MM.1S (cell line): ENCODE data around the gene TNK1.

Source experiments
- DNase-seq: peaks from one replicate; pipeline ENCODE4 v3.0.0-alpha.2; 2015
- H2AFZ ChIP-seq: fragments of 300-600 bp; sonication (generic); 2 replicates; pipeline ENCODE4 v1.6.0; 2016; ENCODE audit warnings: antibody characterized with exemption, low read length
- H3F3A ChIP-seq: fragments of 300-600 bp; sonication (generic); 2 replicates; pipeline ENCODE4 v1.6.1; 2016; ENCODE audit warnings: mild to moderate bottlenecking, antibody characterized with exemption, low read length, moderate library complexity, mixed read lengths; ENCODE audit not compliant: insufficient read depth
- H3K27ac ChIP-seq: fragments of 300-600 bp; sonication (generic); 2 replicates; pipeline ENCODE4 v1.5.1; 2016; ENCODE audit warnings: mild to moderate bottlenecking, low read length
- H3K27me3 ChIP-seq: fragments of 300-600 bp; sonication (generic); replicated peaks from 2 replicates; pipeline ENCODE4 v1.6.0; 2016; ENCODE audit warnings: low read length; ENCODE audit not compliant: insufficient read depth
- H3K36me3 ChIP-seq: fragments of 300-600 bp; sonication (generic); replicated peaks from 2 replicates; pipeline ENCODE4 v1.6.1; 2016; ENCODE audit warnings: mild to moderate bottlenecking, low read length, mixed read lengths; ENCODE audit not compliant: insufficient read depth
- H3K4me1 ChIP-seq: fragments of 300-600 bp; sonication (generic); 2 replicates; pipeline ENCODE4 v1.6.1; 2016; ENCODE audit warnings: low read length, mixed read lengths
- H3K4me2 ChIP-seq: fragments of 300-600 bp; sonication (generic); 2 replicates; pipeline ENCODE4 v1.6.0; 2016; ENCODE audit warnings: low read depth, low read length
- H3K4me3 ChIP-seq: fragments of 300-600 bp; sonication (generic); 2 replicates; pipeline ENCODE4 v1.5.1; 2016; ENCODE audit warnings: low read length, mixed read lengths
- H3K79me2 ChIP-seq: fragments of 300-600 bp; sonication (generic); 2 replicates; pipeline ENCODE4 v1.6.1; 2016; ENCODE audit warnings: mixed run types, low read length, mixed read lengths
- H3K9ac ChIP-seq: fragments of 300-600 bp; sonication (generic); 2 replicates; pipeline ENCODE4 v1.6.1; 2016; ENCODE audit warnings: low read length, mixed read lengths
- H3K9me2 ChIP-seq: fragments of 300-600 bp; sonication (generic); replicated peaks from 2 replicates; pipeline ENCODE4 v1.6.1; 2016; ENCODE audit warnings: mild to moderate bottlenecking, low read length, mixed read lengths; ENCODE audit not compliant: insufficient read depth
- H3K9me3 ChIP-seq: fragments of 300-600 bp; sonication (generic); replicated peaks from 2 replicates; pipeline ENCODE4 v1.6.1; 2016; ENCODE audit warnings: mild to moderate bottlenecking, low read length, mixed read lengths; ENCODE audit not compliant: insufficient read depth
- H4K20me1 ChIP-seq: fragments of 300-600 bp; sonication (generic); 2 replicates; pipeline ENCODE4 v1.6.1; 2016; ENCODE audit warnings: mild to moderate bottlenecking, low read length, moderate library complexity, mixed read lengths; ENCODE audit not compliant: insufficient read depth
- EZH2 ChIP-seq: fragments of 300-600 bp; sonication (generic); optimal IDR thresholded peaks from 2 replicates; pipeline ENCODE3; 2017; ENCODE audit warnings: low read depth, mild to moderate bottlenecking, antibody characterized with exemption, low read length, mixed read lengths
- EZH2phosphoT487 ChIP-seq: fragments of 300-600 bp; sonication (generic); IDR thresholded peaks from 2 replicates; pipeline ENCODE4 v1.6.1; 2018; ENCODE audit warnings: antibody characterized with exemption, low read length
- TF ChIP-seq, protein P1 (sequence below): fragments of 300-600 bp; sonication (generic); IDR thresholded peaks from 2 replicates; pipeline ENCODE4 v1.5.1; 2016; ENCODE audit warnings: antibody characterized with exemption, low read length, mixed read lengths

Gene TNK1

DNA sequence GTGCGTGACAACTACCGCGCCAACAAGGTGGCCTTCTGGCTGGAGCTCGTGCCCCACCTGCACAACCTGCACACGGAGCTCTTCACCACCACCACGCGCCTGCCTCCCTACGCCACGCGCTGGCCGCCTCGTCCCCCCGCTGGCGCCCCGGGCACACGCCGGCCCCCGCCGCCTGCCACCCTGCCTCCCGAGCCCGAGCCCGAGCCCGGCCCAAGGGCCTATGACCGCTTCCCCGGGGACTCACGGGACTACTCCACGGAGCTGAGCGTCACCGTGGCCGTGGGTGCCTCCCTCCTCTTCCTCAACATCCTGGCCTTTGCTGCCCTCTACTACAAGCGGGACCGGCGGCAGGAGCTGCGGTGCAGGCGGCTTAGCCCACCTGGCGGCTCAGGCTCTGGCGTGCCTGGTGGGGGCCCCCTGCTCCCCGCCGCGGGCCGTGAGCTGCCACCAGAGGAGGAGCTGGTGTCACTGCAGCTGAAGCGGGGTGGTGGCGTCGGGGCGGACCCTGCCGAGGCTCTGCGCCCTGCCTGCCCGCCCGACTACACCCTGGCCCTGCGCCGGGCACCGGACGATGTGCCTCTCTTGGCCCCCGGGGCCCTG lies 36.3 kb downstream of the TNK1 start:
- no peaks in the 10 kb centered on the region for H4K20me1 ChIP-seq
- DNase-seq = no peak
- no peak overlapping the region for H3K9ac ChIP-seq
- H3K9me3 ChIP-seq = no peaks in the 10 kb centered on the region
- no peaks in the 10 kb centered on the region for H3F3A ChIP-seq
- H3K4me3 ChIP-seq = no peak overlapping the region
- no peaks in the 10 kb centered on the region for H3K36me3 ChIP-seq
- H3K79me2 ChIP-seq = no peaks in the 10 kb centered on the region
- TF ChIP-seq EZH2phosphoT487 (no peak), EZH2 (no peak)
- TF ChIP-seq, protein P1, sequence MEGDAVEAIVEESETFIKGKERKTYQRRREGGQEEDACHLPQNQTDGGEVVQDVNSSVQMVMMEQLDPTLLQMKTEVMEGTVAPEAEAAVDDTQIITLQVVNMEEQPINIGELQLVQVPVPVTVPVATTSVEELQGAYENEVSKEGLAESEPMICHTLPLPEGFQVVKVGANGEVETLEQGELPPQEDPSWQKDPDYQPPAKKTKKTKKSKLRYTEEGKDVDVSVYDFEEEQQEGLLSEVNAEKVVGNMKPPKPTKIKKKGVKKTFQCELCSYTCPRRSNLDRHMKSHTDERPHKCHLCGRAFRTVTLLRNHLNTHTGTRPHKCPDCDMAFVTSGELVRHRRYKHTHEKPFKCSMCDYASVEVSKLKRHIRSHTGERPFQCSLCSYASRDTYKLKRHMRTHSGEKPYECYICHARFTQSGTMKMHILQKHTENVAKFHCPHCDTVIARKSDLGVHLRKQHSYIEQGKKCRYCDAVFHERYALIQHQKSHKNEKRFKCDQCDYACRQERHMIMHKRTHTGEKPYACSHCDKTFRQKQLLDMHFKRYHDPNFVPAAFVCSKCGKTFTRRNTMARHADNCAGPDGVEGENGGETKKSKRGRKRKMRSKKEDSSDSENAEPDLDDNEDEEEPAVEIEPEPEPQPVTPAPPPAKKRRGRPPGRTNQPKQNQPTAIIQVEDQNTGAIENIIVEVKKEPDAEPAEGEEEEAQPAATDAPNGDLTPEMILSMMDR = no peak
- H2AFZ ChIP-seq = no peak overlapping the region
- no peak overlapping the region for H3K27ac ChIP-seq
- H3K27me3 ChIP-seq = peaks cover 80% of the 10 kb centered on the region
- no peaks in the 10 kb centered on the region for H3K9me2 ChIP-seq
- H3K4me1 ChIP-seq = no peaks in the 10 kb centered on the region
- H3K4me2 ChIP-seq = no peak overlapping the region

DNA sequence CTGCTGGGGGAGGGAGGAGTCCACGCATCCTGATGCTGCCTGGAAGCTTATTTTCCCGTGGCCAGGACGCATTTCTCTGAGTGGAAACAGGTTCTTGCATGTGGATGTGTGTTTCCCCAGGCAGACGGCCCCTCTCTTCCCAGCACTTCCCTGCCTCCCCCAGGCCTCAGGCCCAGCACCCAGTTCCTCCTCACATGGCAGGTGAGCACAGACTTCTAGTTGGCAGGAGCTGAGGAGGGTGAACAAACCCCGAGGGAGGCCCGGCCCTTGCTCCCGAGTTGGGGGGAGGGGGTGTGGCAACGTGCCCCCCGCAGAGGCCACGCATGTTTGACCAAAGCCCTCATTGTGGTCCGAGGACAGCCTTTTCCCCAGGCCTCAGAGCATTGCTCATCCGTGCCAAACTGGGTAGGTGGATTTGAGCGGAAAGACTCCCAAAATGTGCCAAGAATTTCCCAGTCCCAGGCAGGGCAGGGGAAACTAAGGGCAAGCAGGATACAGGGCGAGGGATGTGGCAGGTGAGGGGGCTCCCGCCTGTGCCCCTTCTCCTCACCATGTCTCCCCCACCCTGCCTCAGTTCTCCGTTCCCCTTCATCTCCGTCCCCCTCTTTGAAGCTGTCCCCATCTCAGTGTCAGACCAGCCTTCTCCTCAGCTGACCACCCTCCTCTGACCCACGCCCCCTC lies 37.7 kb downstream of the TNK1 start:
- H3K36me3 ChIP-seq = no peaks in the 10 kb centered on the region
- no peak overlapping the region for H3K27ac ChIP-seq
- no peaks in the 10 kb centered on the region for H3K9me3 ChIP-seq
- no peaks in the 10 kb centered on the region for H3F3A ChIP-seq
- no peaks in the 10 kb centered on the region for H4K20me1 ChIP-seq
- no peak overlapping the region for H3K4me3 ChIP-seq
- H3K4me1 ChIP-seq = no peaks in the 10 kb centered on the region
- H3K9me2 ChIP-seq = no peaks in the 10 kb centered on the region
- no peak overlapping the region for H2AFZ ChIP-seq
- no peak overlapping the region for H3K9ac ChIP-seq
- H3K79me2 ChIP-seq = no peaks in the 10 kb centered on the region
- DNase-seq = no peak
- peaks cover 67% of the 10 kb centered on the region for H3K27me3 ChIP-seq
- TF ChIP-seq EZH2phosphoT487 (no peak), EZH2 (no peak)
- TF ChIP-seq, protein P1 = no peak
- no peak overlapping the region for H3K4me2 ChIP-seq

GRCh38 chr17:7419819-7420610 lies 39.1 kb downstream of the TNK1 start, which contains the start of gene SPEM1:
TSS of gene SPEM1 (plus strand) at chr17:7420324. CDS start at chr17:7420385, 61 bp downstream.
- Histone ChIP-seq H3K4me1 (no peaks in the 10 kb centered on the region), H3F3A (no peaks in the 10 kb centered on the region)

More at GRCh38 chr17:7419819-7420610, 39.1 kb downstream of the TNK1 start, which contains the start of gene SPEM1:
- Histone ChIP-seq H3K9me3 (no peaks in the 10 kb centered on the region), H2AFZ (no peak within 1 kb of the TSS), H3K4me2 (no peak within 1 kb of the TSS), H3K9me2 (no peaks in the 10 kb centered on the region), H3K4me3 (no peak within 1 kb of the TSS), H3K27ac (no peak within 1 kb of the TSS), H3K79me2 (no peaks in the 10 kb centered on the region), H4K20me1 (no peaks in the 10 kb centered on the region), H3K27me3 (peaks cover 67% of the 10 kb centered on the region), H3K9ac (no peak within 1 kb of the TSS), H3K36me3 (no peaks in the 10 kb centered on the region)
- DNase-seq = no peak
- TF ChIP-seq EZH2 = no peak
- TF ChIP-seq, protein P1 = no peak
- TF ChIP-seq EZH2phosphoT487 = no peak
